HL-60 (cell line): ENCODE data around the gene SPATA3.

Source experiments
- DNase-seq, 2 experiments: peaks; one replicate each; pipeline ENCODE4 v3.0.0-alpha.2; 2010 to 2020; ENCODE audit warnings: low read depth in 1 of 2, low spot score in 1 of 2
- H3K27ac ChIP-seq: fragments of 250-450 bp; sonication (Bioruptor Pico); replicated peaks from 2 replicates; pipeline ENCODE4 v1.5.1; 2020; ENCODE audit warnings: mild to moderate bottlenecking, moderate library complexity
- H3K27me3 ChIP-seq: fragments of 250-450 bp; sonication (Bioruptor Pico); 2 replicates; pipeline ENCODE4 v1.5.1; 2021; ENCODE audit warnings: mild to moderate bottlenecking, moderate library complexity; ENCODE audit not compliant: insufficient read depth, poor library complexity, severe bottlenecking
- H3K4me3 ChIP-seq: replicated peaks from 2 replicates; pipeline ENCODE4 v1.5.1; 2011; ENCODE audit warnings: mild to moderate bottlenecking, control low read depth, low read length; ENCODE audit not compliant: insufficient read depth
- GABPA ChIP-seq: IDR thresholded peaks from 2 replicates; pipeline ENCODE4 v1.6.1; 2012; ENCODE audit warnings: low read depth
- POLR2AphosphoS5 ChIP-seq: IDR thresholded peaks from 2 replicates; pipeline ENCODE4 v1.6.1; 2012; ENCODE audit warnings: low read depth
- SPI1 ChIP-seq: IDR thresholded peaks from 2 replicates; pipeline ENCODE4 v1.6.1; 2012; ENCODE audit warnings: low read depth, mild to moderate bottlenecking, borderline replicate concordance
- long read RNA-seq: library from polyadenylated mRNA; unstranded; transcript quantifications from one replicate; pipeline ENCODE4 v2.0.0, GENCODE V29; 2020
- TF ChIP-seq, protein P1 (sequence below): IDR thresholded peaks from one replicate; pipeline ENCODE4 v1.5.1; 2011; ENCODE audit warnings: low read length, control low read depth, inconsistent platforms; ENCODE audit not compliant: insufficient read depth
- TF ChIP-seq, protein P2 (sequence below): IDR thresholded peaks from 2 replicates; pipeline ENCODE4 v1.6.1; 2012; ENCODE audit warnings: low read depth; ENCODE audit not compliant: insufficient replicate concordance

Gene SPATA3
- long read RNA-seq: 0 reads

DNA sequence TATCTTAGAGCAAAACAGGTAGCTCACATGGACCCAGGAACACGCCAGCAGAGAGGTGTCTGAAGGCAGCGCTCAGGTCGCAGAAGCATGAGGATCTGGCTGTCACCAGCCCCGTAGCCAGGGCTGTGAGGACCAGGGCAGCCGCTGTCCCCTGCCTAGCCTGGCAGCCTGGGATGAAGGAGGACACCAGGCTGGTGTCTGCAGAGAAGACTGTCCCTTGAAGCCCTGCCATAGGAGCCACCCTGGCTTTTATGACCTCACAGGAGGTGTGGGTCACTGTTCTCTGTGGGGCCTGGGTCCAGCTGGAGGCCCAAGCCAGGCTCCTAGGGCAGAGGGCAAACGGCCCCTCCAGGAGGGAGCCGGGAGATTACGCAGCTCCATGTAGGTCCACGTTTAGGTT lies at the start of gene SPATA3:
SPATA3 (plus strand) TSS at position 301 of the 400 bp plus-strand sequence. CDS start 113 bp downstream, outside the sequence.
- Histone ChIP-seq H3K4me3 (no peak within 1 kb of the TSS), H3K27me3 (peaks cover 2% of the 10 kb centered on the region), H3K27ac (no peak within 1 kb of the TSS)
- TF ChIP-seq SPI1: no peak
- TF ChIP-seq, protein P1, sequence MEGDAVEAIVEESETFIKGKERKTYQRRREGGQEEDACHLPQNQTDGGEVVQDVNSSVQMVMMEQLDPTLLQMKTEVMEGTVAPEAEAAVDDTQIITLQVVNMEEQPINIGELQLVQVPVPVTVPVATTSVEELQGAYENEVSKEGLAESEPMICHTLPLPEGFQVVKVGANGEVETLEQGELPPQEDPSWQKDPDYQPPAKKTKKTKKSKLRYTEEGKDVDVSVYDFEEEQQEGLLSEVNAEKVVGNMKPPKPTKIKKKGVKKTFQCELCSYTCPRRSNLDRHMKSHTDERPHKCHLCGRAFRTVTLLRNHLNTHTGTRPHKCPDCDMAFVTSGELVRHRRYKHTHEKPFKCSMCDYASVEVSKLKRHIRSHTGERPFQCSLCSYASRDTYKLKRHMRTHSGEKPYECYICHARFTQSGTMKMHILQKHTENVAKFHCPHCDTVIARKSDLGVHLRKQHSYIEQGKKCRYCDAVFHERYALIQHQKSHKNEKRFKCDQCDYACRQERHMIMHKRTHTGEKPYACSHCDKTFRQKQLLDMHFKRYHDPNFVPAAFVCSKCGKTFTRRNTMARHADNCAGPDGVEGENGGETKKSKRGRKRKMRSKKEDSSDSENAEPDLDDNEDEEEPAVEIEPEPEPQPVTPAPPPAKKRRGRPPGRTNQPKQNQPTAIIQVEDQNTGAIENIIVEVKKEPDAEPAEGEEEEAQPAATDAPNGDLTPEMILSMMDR: no peak
- no peak for TF ChIP-seq POLR2AphosphoS5
- TF ChIP-seq, protein P2, sequence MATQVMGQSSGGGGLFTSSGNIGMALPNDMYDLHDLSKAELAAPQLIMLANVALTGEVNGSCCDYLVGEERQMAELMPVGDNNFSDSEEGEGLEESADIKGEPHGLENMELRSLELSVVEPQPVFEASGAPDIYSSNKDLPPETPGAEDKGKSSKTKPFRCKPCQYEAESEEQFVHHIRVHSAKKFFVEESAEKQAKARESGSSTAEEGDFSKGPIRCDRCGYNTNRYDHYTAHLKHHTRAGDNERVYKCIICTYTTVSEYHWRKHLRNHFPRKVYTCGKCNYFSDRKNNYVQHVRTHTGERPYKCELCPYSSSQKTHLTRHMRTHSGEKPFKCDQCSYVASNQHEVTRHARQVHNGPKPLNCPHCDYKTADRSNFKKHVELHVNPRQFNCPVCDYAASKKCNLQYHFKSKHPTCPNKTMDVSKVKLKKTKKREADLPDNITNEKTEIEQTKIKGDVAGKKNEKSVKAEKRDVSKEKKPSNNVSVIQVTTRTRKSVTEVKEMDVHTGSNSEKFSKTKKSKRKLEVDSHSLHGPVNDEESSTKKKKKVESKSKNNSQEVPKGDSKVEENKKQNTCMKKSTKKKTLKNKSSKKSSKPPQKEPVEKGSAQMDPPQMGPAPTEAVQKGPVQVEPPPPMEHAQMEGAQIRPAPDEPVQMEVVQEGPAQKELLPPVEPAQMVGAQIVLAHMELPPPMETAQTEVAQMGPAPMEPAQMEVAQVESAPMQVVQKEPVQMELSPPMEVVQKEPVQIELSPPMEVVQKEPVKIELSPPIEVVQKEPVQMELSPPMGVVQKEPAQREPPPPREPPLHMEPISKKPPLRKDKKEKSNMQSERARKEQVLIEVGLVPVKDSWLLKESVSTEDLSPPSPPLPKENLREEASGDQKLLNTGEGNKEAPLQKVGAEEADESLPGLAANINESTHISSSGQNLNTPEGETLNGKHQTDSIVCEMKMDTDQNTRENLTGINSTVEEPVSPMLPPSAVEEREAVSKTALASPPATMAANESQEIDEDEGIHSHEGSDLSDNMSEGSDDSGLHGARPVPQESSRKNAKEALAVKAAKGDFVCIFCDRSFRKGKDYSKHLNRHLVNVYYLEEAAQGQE: no peak
- no peak for TF ChIP-seq GABPA
- DNase-seq: no peak

DNA sequence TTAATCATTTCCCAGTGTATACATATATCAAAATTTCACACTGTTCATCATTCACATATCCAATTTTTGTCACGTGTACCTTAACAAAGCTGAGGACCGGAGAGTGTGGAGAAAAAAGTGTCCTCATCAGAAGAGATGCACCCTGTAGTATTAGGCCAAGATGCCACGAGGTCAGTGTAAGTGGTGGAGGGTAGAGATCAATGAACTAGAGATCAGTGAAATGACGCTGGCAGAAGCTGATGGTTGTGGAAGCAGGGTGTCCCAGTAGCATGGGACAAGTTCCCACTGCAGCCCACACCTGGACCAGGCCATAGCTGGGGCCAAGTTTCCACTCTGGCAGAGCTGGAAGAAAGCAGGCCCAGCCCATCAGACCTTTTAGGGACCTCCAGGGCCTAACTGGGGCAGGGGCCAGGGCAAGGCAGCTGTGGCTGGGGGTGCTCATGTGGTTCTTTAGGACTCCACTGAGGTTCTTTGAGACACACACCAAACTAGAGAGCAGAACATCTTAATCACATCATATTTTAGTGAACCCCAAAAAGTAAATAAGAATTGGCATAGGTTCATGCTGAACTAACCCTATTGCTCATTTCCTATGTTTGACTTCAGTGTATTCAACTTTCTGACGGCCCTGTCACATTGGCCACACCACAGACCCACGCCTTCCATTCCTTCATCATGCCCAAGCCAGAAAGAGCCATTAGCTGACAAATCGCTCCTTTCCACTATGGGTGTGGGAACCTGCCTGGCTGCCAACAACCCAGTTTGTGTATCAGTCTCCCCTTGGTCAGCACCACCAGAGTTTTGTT lies 49.3 kb upstream of the SPATA3 start:
- H3K27ac ChIP-seq: no peak overlapping the region
- no peak for TF ChIP-seq POLR2AphosphoS5
- TF ChIP-seq, protein P1: no peak
- no peak for TF ChIP-seq GABPA
- TF ChIP-seq SPI1: no peak
- TF ChIP-seq, protein P2: no peak
- H3K27me3 ChIP-seq: no peaks in the 10 kb centered on the region
- DNase-seq: no peak
- H3K4me3 ChIP-seq: no peak overlapping the region

DNA sequence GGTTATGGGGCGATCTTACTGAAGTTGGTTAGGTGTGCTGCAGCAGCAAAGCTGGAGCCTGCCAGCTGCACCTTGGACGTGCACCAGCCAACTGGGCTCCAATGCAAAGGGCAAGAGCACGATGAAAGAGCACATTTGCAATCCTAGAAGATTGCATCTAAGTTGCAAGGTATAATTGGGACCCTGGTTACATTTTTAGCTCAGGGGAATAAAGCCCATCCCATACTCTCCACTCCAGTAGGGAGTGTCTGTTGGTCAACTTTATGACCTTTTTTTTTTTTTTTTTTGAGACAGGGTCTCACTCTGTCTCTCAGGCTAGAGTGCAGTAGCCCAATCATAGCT lies 48.7 kb upstream of the SPATA3 start:
- TF ChIP-seq, protein P2: no peak
- TF ChIP-seq POLR2AphosphoS5 (no peak), SPI1 (no peak), GABPA (no peak)
- TF ChIP-seq, protein P1: no peak
- Histone ChIP-seq H3K4me3 (no peak overlapping the region), H3K27ac (no peak overlapping the region), H3K27me3 (no peaks in the 10 kb centered on the region)
- no peak for DNase-seq
